ENCODE results near the gene NCOR2.

NCOR2 gene

GRCh38 chr12:124559182-124560017 lies 8.0 kb downstream of the NCOR2 start:
- no peak for DNase-seq

GRCh38 chr12:124558313-124558712 lies 9.1 kb downstream of the NCOR2 start:
- no peak for DNase-seq

GRCh38 chr12:124557518-124558223 lies 9.7 kb downstream of the NCOR2 start:
- no peak for DNase-seq

- DNase-seq: no peak
Measured at GRCh38 chr12:124556896-124557501, 10.4 kb downstream of the NCOR2 start.

- no peak for DNase-seq
Measured at GRCh38 chr12:124556074-124556466, 11.3 kb downstream of the NCOR2 start.

GRCh38 chr12:124555168-124556073 lies 12.0 kb downstream of the NCOR2 start:
- no peak for DNase-seq

GRCh38 chr12:124554429-124555029 lies 12.9 kb downstream of the NCOR2 start:
- no peak for DNase-seq

GRCh38 chr12:124553862-124554428 lies 13.5 kb downstream of the NCOR2 start:
- DNase-seq: no peak

GRCh38 chr12:124551268-124552144 lies 15.9 kb downstream of the NCOR2 start:
- DNase-seq: peak; percentile 58

GRCh38 chr12:124550123-124551089 lies 17.0 kb downstream of the NCOR2 start:
- DNase-seq: peak; percentile 44

GRCh38 chr12:124549629-124550028 lies 17.8 kb downstream of the NCOR2 start:
- DNase-seq: no peak

GRCh38 chr12:124548854-124549378 lies 18.5 kb downstream of the NCOR2 start:
- peak; percentile 70 for DNase-seq

- no peak for DNase-seq
Measured at GRCh38 chr12:124547626-124548025, 19.8 kb downstream of the NCOR2 start.

- peak; percentile 52 for DNase-seq
Measured at GRCh38 chr12:124545508-124546418, 21.6 kb downstream of the NCOR2 start.

GRCh38 chr12:124544983-124545382 lies 22.4 kb downstream of the NCOR2 start:
- no peak for DNase-seq

- no peak for DNase-seq
Measured at GRCh38 chr12:124544311-124544970, 23.0 kb downstream of the NCOR2 start.

- DNase-seq: peak; percentile 50
Measured at GRCh38 chr12:124543590-124544310, 23.7 kb downstream of the NCOR2 start.

Data from fibroblast of skin of scalp (primary cell).